A673 (cell line): ENCODE measurements around the gene DGKK.

Experiments used
- EZH2 ChIP-seq: fragments of 200-600 bp; sonication (generic); IDR thresholded peaks from 2 replicates; pipeline ENCODE4 v1.6.1; 2017; ENCODE audit warnings: borderline replicate concordance, low read depth, mild to moderate bottlenecking, mixed read lengths, antibody characterized with exemption, low read length; ENCODE audit not compliant: poor library complexity, severe bottlenecking
- TF ChIP-seq, protein P1 (sequence below): fragments of 300-800, 200-600 bp; sonication (generic); conservative IDR thresholded peaks from 2 replicates; pipeline ENCODE4 v1.5.1; 2017; ENCODE audit warnings: low read depth, mild to moderate bottlenecking, antibody characterized with exemption, low read length, moderate library complexity, mixed read lengths

DNA sequence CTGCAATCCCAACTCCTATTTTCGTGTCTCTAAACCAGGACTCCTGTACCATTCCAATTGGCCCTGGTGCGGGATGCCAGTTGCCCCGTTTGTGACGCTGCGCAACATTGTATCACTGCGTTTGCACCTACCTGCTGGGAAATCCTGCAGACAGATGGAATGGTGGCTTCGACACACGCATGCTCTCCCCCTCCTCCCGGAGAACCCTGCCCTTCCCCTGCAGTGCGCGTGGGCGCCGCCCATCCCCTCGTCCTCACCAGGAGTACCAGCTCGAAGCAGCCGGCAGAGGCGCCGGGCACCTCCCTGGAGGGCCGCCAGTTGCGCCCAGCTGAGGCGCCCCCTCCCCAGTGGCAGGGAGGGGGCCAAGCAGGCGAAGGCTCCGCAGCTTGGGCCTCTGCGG lies 1.4 kb downstream of the DGKK start:
- TF ChIP-seq, protein P1, sequence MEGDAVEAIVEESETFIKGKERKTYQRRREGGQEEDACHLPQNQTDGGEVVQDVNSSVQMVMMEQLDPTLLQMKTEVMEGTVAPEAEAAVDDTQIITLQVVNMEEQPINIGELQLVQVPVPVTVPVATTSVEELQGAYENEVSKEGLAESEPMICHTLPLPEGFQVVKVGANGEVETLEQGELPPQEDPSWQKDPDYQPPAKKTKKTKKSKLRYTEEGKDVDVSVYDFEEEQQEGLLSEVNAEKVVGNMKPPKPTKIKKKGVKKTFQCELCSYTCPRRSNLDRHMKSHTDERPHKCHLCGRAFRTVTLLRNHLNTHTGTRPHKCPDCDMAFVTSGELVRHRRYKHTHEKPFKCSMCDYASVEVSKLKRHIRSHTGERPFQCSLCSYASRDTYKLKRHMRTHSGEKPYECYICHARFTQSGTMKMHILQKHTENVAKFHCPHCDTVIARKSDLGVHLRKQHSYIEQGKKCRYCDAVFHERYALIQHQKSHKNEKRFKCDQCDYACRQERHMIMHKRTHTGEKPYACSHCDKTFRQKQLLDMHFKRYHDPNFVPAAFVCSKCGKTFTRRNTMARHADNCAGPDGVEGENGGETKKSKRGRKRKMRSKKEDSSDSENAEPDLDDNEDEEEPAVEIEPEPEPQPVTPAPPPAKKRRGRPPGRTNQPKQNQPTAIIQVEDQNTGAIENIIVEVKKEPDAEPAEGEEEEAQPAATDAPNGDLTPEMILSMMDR = no peak; the same call in 1 of the 2 replicates
- no peak for TF ChIP-seq EZH2
